Activated effector memory CD4-positive, alpha-beta T cell treated with Interleukin-2 at 50 U/mL for 16 hours (primary cell): ENCODE results near the gene APOO.

ENCODE experiments used
- DNase-seq: peaks from one replicate; pipeline ENCODE4 v3.0.0-alpha.2; 2020

APOO gene

GRCh38 chrX:23857363-23857762 lies 50.4 kb downstream of the APOO start:
- no peak for DNase-seq

GRCh38 chrX:23855569-23855968 lies 52.2 kb downstream of the APOO start:
- no peak for DNase-seq

GRCh38 chrX:23854945-23855344 lies 52.8 kb downstream of the APOO start:
- DNase-seq, result no peak

- DNase-seq, result no peak
Measured at GRCh38 chrX:23854122-23854521, 53.6 kb downstream of the APOO start.

GRCh38 chrX:23851544-23851943 lies 56.2 kb downstream of the APOO start:
- no peak for DNase-seq

- DNase-seq, result no peak
Measured at GRCh38 chrX:23849241-23849640, 58.5 kb downstream of the APOO start.

- DNase-seq, result no peak
Measured at GRCh38 chrX:23845351-23845817, 62.4 kb downstream of the APOO start.

GRCh38 chrX:23844502-23845138 lies 63.1 kb downstream of the APOO start:
- no peak for DNase-seq

- DNase-seq, result no peak
Measured at GRCh38 chrX:23841847-23842522, 65.8 kb downstream of the APOO start.

GRCh38 chrX:23840674-23841073 lies 67.1 kb downstream of the APOO start:
- no peak for DNase-seq

- no peak for DNase-seq
Measured at GRCh38 chrX:23838953-23839352, 68.8 kb downstream of the APOO start.

- no peak for DNase-seq
Measured at GRCh38 chrX:23832721-23833120, 75.0 kb downstream of the APOO start.

GRCh38 chrX:23828881-23829280 lies 78.9 kb downstream of the APOO start:
- no peak for DNase-seq

GRCh38 chrX:23826653-23827052 lies 81.1 kb downstream of the APOO start:
- DNase-seq, result no peak

GRCh38 chrX:23826216-23826615 lies 81.5 kb downstream of the APOO start:
- no peak for DNase-seq

- DNase-seq, result no peak
Measured at GRCh38 chrX:23825675-23826074, 82.1 kb downstream of the APOO start.

GRCh38 chrX:23822841-23823240 lies 84.9 kb downstream of the APOO start:
- DNase-seq, result no peak

- no peak for DNase-seq
Measured at GRCh38 chrX:23822397-23822796, 85.3 kb downstream of the APOO start.

- no peak for DNase-seq
Measured at GRCh38 chrX:23821847-23822246, 85.9 kb downstream of the APOO start.

GRCh38 chrX:23820235-23820782 lies 87.4 kb downstream of the APOO start:
- no peak for DNase-seq

GRCh38 chrX:23819385-23820234 lies 88.1 kb downstream of the APOO start:
- DNase-seq, result no peak

GRCh38 chrX:23817979-23818336 lies 89.8 kb downstream of the APOO start:
- DNase-seq, result no peak

- no peak for DNase-seq
Measured at GRCh38 chrX:23816179-23816578, 91.6 kb downstream of the APOO start.

- no peak for DNase-seq
Measured at GRCh38 chrX:23815376-23815775, 92.4 kb downstream of the APOO start.
